B cell (primary cell): ENCODE results near the gene GALNT6.

Experiments used
- EZH2 ChIP-seq: IDR thresholded peaks from 2 replicates; pipeline ENCODE4 v1.6.1; 2012; ENCODE audit warnings: borderline replicate concordance, low read depth, mild to moderate bottlenecking, moderate library complexity, low read length; ENCODE audit not compliant: insufficient read depth, poor library complexity, severe bottlenecking
- TF ChIP-seq, protein P1 (sequence below): fragments of 200-600 bp; IDR thresholded peaks from one replicate; pipeline ENCODE4 v1.8.0; 2022; ENCODE audit warnings: antibody characterized with exemption, mild to moderate bottlenecking

DNA sequence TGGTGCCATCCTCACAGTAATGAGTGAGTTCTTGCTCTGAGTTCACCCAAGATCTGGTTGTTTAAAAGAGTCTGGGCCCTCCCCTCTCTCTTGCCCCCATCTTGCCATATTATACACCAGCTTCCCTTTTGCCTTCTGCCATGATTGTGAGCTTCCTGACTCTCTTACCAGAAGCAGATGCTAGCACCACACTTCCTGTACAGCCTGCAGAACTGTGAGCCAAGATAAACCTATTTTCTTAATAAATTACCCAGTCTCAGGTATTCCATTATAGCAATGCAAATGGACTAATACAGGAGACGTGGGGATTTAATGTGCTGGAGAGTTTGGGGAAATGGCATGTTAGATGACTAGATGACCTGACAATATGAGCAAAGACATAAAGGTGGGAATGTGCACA, 46.2 kb upstream of the GALNT6 start:
- TF ChIP-seq, protein P1, sequence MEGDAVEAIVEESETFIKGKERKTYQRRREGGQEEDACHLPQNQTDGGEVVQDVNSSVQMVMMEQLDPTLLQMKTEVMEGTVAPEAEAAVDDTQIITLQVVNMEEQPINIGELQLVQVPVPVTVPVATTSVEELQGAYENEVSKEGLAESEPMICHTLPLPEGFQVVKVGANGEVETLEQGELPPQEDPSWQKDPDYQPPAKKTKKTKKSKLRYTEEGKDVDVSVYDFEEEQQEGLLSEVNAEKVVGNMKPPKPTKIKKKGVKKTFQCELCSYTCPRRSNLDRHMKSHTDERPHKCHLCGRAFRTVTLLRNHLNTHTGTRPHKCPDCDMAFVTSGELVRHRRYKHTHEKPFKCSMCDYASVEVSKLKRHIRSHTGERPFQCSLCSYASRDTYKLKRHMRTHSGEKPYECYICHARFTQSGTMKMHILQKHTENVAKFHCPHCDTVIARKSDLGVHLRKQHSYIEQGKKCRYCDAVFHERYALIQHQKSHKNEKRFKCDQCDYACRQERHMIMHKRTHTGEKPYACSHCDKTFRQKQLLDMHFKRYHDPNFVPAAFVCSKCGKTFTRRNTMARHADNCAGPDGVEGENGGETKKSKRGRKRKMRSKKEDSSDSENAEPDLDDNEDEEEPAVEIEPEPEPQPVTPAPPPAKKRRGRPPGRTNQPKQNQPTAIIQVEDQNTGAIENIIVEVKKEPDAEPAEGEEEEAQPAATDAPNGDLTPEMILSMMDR, result no peak
- TF ChIP-seq EZH2, result no peak
